HCT116 (cell line): Measurements from ENCODE around the gene TAF6L. TPM values are rescaled to one million over a fixed set of nuclear protein-coding genes. Genes with fewer than 3 reads are reported as not detected.

Experiments
- ATAC-seq: fragments of 200-7000 bp; cut with Tn5 transposase; 2 replicates; pipeline ENCODE4 v1.9.1; 2020; ENCODE audit warnings: mild to moderate bottlenecking, moderate library complexity
- BruUV-seq: library from RNA; stranded (reverse); fragments of 400-500 nt; replicated peaks from 2 replicates; lab custom pipeline; 2021; lab: Mats Ljungman, UMichigan
- CTCF ChIA-PET: fragments of 300-600 bp; sonication (Branson Sonifier 250); formaldehyde crosslinking; loops from one replicate; lab custom pipeline; 2021; ENCODE audit warnings: antibody characterized with exemption; lab: Charles Lee
- POLR2A ChIA-PET: fragments of 300-600, 350-600 bp; sonication (Branson Sonifier 250); formaldehyde crosslinking; loops from one replicate; lab custom pipeline; 2021; ENCODE audit warnings: antibody characterized with exemption; lab: Charles Lee
- RAD21 ChIA-PET, 2 experiments: fragments of 300-600 bp; sonication (Branson Sonifier 250); formaldehyde crosslinking; loops; one replicate each; lab custom pipeline; 2023; ENCODE audit warnings: low total read pairs in 2 of 2; ENCODE audit not compliant: uncharacterized antibody in 2 of 2, unreplicated experiment in 2 of 2, low non-redundant PET in 1 of 2; lab: Charles Lee
- DNase-seq: peaks from one replicate; pipeline ENCODE4 v3.0.0-alpha.2; 2010; ENCODE audit warnings: low read depth, low spot score
- H2AFZ ChIP-seq: fragments of 200-600 bp; shearing (Covaris generic), sonication (generic); 2 replicates; pipeline ENCODE4 v1.6.1; 2017; ENCODE audit warnings: low read depth, mixed run types, mixed read lengths, antibody characterized with exemption, low read length; ENCODE audit not compliant: poor library complexity, severe bottlenecking
- H3K27ac ChIP-seq: 2 replicates; pipeline ENCODE4 v1.5.1; 2012; ENCODE audit warnings: low read depth, low read length
- H3K27me3 ChIP-seq: fragments of 200-600 bp; sonication (generic); 2 replicates; pipeline ENCODE4 v1.6.1; 2016; ENCODE audit warnings: mixed run types, low read length, mixed read lengths; ENCODE audit not compliant: insufficient read depth
- H3K36me3 ChIP-seq, 2 experiments: fragments of 200-500 bp in 1 of 2; fragments of 200-600 bp in 1 of 2; sonication (Bioruptor generic) in 1 of 2; sonication (generic) in 1 of 2; 2 replicates each; pipeline versions ENCODE4 v1.5.1 to v1.6.1; 2014 to 2016; ENCODE audit warnings: low read length in 2 of 2, inconsistent platforms in 1 of 2, mixed read lengths in 1 of 2, mixed run types in 1 of 2; ENCODE audit not compliant: insufficient read depth in 2 of 2, control insufficient read depth in 1 of 2
- H3K4me1 ChIP-seq, 2 experiments: fragments of 200-600 bp in 1 of 2; sonication (generic) in 1 of 2; 2 replicates each; pipeline versions ENCODE4 v1.5.1 to v1.6.1; 2012 to 2017; ENCODE audit warnings: low read length in 2 of 2, inconsistent platforms in 1 of 2, mild to moderate bottlenecking in 1 of 2, mixed read lengths in 1 of 2, mixed run types in 1 of 2, moderate library complexity in 1 of 2; ENCODE audit not compliant: insufficient read depth in 2 of 2, control insufficient read depth in 1 of 2
- H3K4me2 ChIP-seq: fragments of 200-600 bp; sonication (generic); 2 replicates; pipeline ENCODE4 v1.6.1; 2017; ENCODE audit warnings: mixed run types, low read length, mixed read lengths
- H3K4me3 ChIP-seq, 2 experiments: fragments of 200-600 bp in 1 of 2; sonication (generic) in 1 of 2; replicated peaks in 1 of 2; 2 replicates each; pipeline ENCODE4 v1.5.1; 2011 to 2016; ENCODE audit warnings: low read length in 2 of 2, control low read depth in 1 of 2, low read depth in 1 of 2, mild to moderate bottlenecking in 1 of 2, mixed read lengths in 1 of 2, mixed run types in 1 of 2
- H3K79me2 ChIP-seq: fragments of 200-600 bp; sonication (generic); 2 replicates; pipeline ENCODE4 v1.6.1; 2017; ENCODE audit warnings: mild to moderate bottlenecking, mixed run types, low read length, moderate library complexity, mixed read lengths; ENCODE audit not compliant: insufficient read depth
- H3K9ac ChIP-seq: fragments of 200-600 bp; sonication (generic); 2 replicates; pipeline ENCODE4 v1.6.1; 2016; ENCODE audit warnings: low read length, mixed read lengths
- H3K9me2 ChIP-seq: fragments of 200-600 bp; sonication (generic), shearing (Covaris generic); 2 replicates; pipeline ENCODE4 v1.6.1; 2017; ENCODE audit warnings: mixed run types, mild to moderate bottlenecking, moderate library complexity; ENCODE audit not compliant: insufficient read depth
- H3K9me3 ChIP-seq, 2 experiments: fragments of 200-500 bp in 1 of 2; fragments of 200-600 bp in 1 of 2; sonication (Bioruptor generic) in 1 of 2; sonication (generic) in 1 of 2; 2 replicates each; pipeline ENCODE4 v1.6.1; 2014 to 2017; ENCODE audit warnings: low read length in 2 of 2, mixed read lengths in 2 of 2, inconsistent platforms in 1 of 2, low read depth in 1 of 2, mild to moderate bottlenecking in 1 of 2, mixed run types in 1 of 2, moderate library complexity in 1 of 2; ENCODE audit not compliant: control insufficient read depth in 1 of 2, insufficient read depth in 1 of 2
- H4K20me1 ChIP-seq: fragments of 200-600 bp; sonication (generic), shearing (Covaris generic); 2 replicates; pipeline ENCODE4 v1.6.1; 2017; ENCODE audit warnings: mixed run types, mild to moderate bottlenecking, moderate library complexity; ENCODE audit not compliant: insufficient read depth
- CBX3 ChIP-seq: IDR thresholded peaks from 2 replicates; pipeline ENCODE4 v1.6.1; 2012; ENCODE audit warnings: low read depth
- CEBPB ChIP-seq: IDR thresholded peaks from 2 replicates; pipeline ENCODE4 v1.6.1; 2012; ENCODE audit warnings: low read depth
- ELF1 ChIP-seq: IDR thresholded peaks from 2 replicates; pipeline ENCODE4 v1.6.1; 2012; ENCODE audit warnings: low read depth, borderline replicate concordance
- EZH2 ChIP-seq: fragments of 200-600 bp; sonication (generic); IDR thresholded peaks from 2 replicates; pipeline ENCODE4 v1.6.1; 2017; ENCODE audit warnings: antibody characterized with exemption, mixed run types
- EZH2phosphoT487 ChIP-seq: fragments of 200-600 bp; IDR thresholded peaks from 2 replicates; pipeline ENCODE4 v1.6.1; 2018; ENCODE audit warnings: antibody characterized with exemption, borderline replicate concordance
- FOSL1 ChIP-seq: IDR thresholded peaks from 2 replicates; pipeline ENCODE4 v1.6.1; 2012; ENCODE audit warnings: low read depth
- JUND ChIP-seq: IDR thresholded peaks from 2 replicates; pipeline ENCODE4 v1.6.1; 2012
- MAX ChIP-seq: IDR thresholded peaks from 2 replicates; pipeline ENCODE4 v1.6.1; 2012
- POLR2A ChIP-seq: IDR thresholded peaks from 2 replicates; pipeline ENCODE4 v1.7.0; 2011; ENCODE audit warnings: borderline replicate concordance; ENCODE audit not compliant: insufficient read depth, insufficient read length; ENCODE audit errors: extremely low read depth
- POLR2AphosphoS5 ChIP-seq: IDR thresholded peaks from 2 replicates; pipeline ENCODE4 v1.6.1; 2011; ENCODE audit warnings: mild to moderate bottlenecking, low read depth, low read length, moderate library complexity
- RAD21 ChIP-seq: IDR thresholded peaks from 2 replicates; pipeline ENCODE4 v1.6.1; 2012; ENCODE audit warnings: low read depth, mild to moderate bottlenecking
- REST ChIP-seq: IDR thresholded peaks from 2 replicates; pipeline ENCODE4 v1.6.1; 2012; ENCODE audit warnings: low read depth
- SIN3A ChIP-seq: IDR thresholded peaks from 2 replicates; pipeline ENCODE4 v1.6.1; 2012; ENCODE audit warnings: low read depth
- SP1 ChIP-seq: IDR thresholded peaks from 2 replicates; pipeline ENCODE4 v1.6.1; 2012; ENCODE audit warnings: low read depth
- SRF ChIP-seq: IDR thresholded peaks from 2 replicates; pipeline ENCODE4 v1.6.1; 2012; ENCODE audit warnings: low read depth
- TCF7L2 ChIP-seq: IDR thresholded peaks from 2 replicates; pipeline ENCODE4 v1.7.0; 2011; ENCODE audit warnings: borderline replicate concordance, inconsistent platforms; ENCODE audit not compliant: insufficient read depth, insufficient read length; ENCODE audit errors: extremely low read depth
- YY1 ChIP-seq: IDR thresholded peaks from 2 replicates; pipeline ENCODE4 v1.6.1; 2011; ENCODE audit warnings: low read length, low read depth, moderate library complexity, mild to moderate bottlenecking; ENCODE audit not compliant: insufficient replicate concordance; ENCODE audit errors: extremely low read depth
- ZFX ChIP-seq: fragments of 450-650 bp; IDR thresholded peaks from 2 replicates; pipeline ENCODE4 v1.6.1; 2017
- ZNF274 ChIP-seq: fragments of 200-500 bp; sonication (Bioruptor generic); IDR thresholded peaks from 2 replicates; pipeline ENCODE4 v1.6.1; 2014; ENCODE audit warnings: mild to moderate bottlenecking, low read depth, low read length, inconsistent platforms
- intact Hi-C: fragments of 100-400 bp; cut with micrococcal nuclease; formaldehyde crosslinking; loops from 2 replicates; pipeline ENCODE4 v1.10.0; 2022
- total RNA-seq: library from RNA; stranded (reverse); gene quantifications from one replicate; pipeline ENCODE4 v1.2.1, GENCODE V29; 2021; ENCODE audit not compliant: unreplicated experiment
- TF ChIP-seq, protein P1 (sequence below), 3 experiments: fragments of 200-600 bp in 1 of 3; sonication (generic) in 1 of 3; IDR thresholded peaks in 2 of 3; conservative IDR thresholded peaks in 1 of 3; 2 replicates each; pipeline ENCODE4 v1.5.1; 2012 to 2017; ENCODE audit warnings: low read depth in 2 of 3, low read length in 2 of 3, antibody characterized with exemption in 1 of 3, borderline replicate concordance in 1 of 3, control low read depth in 1 of 3, mild to moderate bottlenecking in 1 of 3, mixed read lengths in 1 of 3, mixed run types in 1 of 3, moderate library complexity in 1 of 3; ENCODE audit not compliant: insufficient read depth in 1 of 3
- TF ChIP-seq, protein P2 (sequence below): IDR thresholded peaks from 2 replicates; pipeline ENCODE4 v1.6.1; 2012

TAF6L gene
- total RNA-seq, 1 experiment from 2014 or later, result 24.2 TPM

DNA sequence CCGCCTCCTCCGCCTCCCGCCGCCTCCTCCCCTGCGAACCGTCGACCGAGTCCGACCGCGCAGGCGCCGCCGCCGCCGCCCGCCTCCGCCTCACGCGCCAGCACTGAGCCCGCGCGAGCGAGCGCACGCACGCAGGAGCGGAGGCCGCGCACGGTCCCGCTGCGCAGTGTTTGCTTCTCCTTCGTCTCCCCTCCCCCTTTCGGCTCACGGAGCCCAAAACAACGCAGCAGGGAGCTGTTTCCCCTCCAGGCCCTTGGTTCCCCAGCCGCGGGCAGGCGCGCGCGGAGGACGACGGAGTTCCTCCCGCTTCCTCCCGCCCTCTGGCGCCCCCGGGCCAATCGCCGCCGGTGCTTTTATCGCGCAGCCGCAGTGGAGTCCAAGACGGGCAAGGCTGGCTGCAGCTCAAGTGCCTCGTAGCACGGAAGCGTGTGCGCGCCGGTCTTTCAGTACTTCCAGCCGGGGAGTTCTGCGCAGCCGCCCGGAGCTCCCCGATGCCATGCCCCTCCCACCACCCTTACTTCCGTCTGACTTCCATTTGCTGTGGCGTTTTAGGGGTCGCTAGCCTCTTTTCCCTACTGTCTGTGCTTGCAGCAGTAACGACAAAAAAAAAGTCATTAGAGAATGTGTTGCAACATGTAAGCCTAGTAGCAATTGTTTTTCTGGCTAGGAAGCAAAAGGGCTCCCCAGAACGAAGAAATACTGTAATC lies 43.9 kb upstream of the TAF6L start, which contains the start of gene HNRNPUL2:
Gene HNRNPUL2 (minus strand): TSS at position 293 of the 707 bp plus-strand sequence. CDS start 301 bp downstream, outside the sequence.
- Histone ChIP-seq H3K79me2 (peaks cover 78% of the 10 kb centered on the region), H3K27me3 (no peaks in the 10 kb centered on the region), H3K36me3 (peaks cover 23 to 31% of the 10 kb centered on the region in 2 experiments), H4K20me1 (peaks cover 13% of the 10 kb centered on the region; the same call in 1 of the 2 replicates), H3K4me2 (peak within 1 kb of the TSS; percentile 100), H3K9ac (peak within 1 kb of the TSS; percentile 93), H3K9me3 (no peaks in the 10 kb centered on the region), H3K4me3 (peak within 1 kb of the TSS; percentile 98 to 100), H3K4me1 (peaks cover 14 to 25% of the 10 kb centered on the region in 2 experiments), H3K9me2 (no peaks in the 10 kb centered on the region), H3K27ac (peak within 1 kb of the TSS; percentile 96), H2AFZ (peak within 1 kb of the TSS; percentile 95)
- RAD21 ChIA-PET, result no interaction called here
- intact Hi-C loops, result loop anchor here (5.0 kb wide), 1 partner anchor 35 kb away; the partner anchor contains the start of gene POLR2G
- POLR2A ChIA-PET, result interaction anchor here (0.6 to 4.3 kb wide), 23 partner anchors 17 to 153 kb away, joined by 3 to 59 read pairs (median 4); partner anchors contain the start of genes C11orf98, CSKMT, EEF1G and LBHD1
- CTCF ChIA-PET, result interaction anchor here (0.7 to 2.5 kb wide), 12 partner anchors 21 to 332 kb away, joined by 3 to 10 read pairs (median 4); partner anchors contain the start of genes EML3, TAF6L, TMEM179B and TUT1
- ATAC-seq (peak; percentile 84), DNase-seq (peak; percentile 98)
- no TSS peak for BruUV-seq
- no peak for TF ChIP-seq YY1
- no peak for TF ChIP-seq EZH2phosphoT487
- peak; percentile 90 for TF ChIP-seq POLR2AphosphoS5
- TF ChIP-seq TCF7L2, result peak; percentile 74
- TF ChIP-seq ELF1, result peak; percentile 57; the same call in 1 of the 2 replicates
- TF ChIP-seq RAD21, result no peak
- TF ChIP-seq CBX3, result no peak
- no peak; the same call in 1 of the 2 replicates for TF ChIP-seq SP1
- no peak for TF ChIP-seq EZH2
- TF ChIP-seq SRF, result no peak
- TF ChIP-seq JUND, result no peak
- peak; percentile 90 for TF ChIP-seq MAX
- TF ChIP-seq SIN3A, result peak; percentile 82
- TF ChIP-seq, protein P1, sequence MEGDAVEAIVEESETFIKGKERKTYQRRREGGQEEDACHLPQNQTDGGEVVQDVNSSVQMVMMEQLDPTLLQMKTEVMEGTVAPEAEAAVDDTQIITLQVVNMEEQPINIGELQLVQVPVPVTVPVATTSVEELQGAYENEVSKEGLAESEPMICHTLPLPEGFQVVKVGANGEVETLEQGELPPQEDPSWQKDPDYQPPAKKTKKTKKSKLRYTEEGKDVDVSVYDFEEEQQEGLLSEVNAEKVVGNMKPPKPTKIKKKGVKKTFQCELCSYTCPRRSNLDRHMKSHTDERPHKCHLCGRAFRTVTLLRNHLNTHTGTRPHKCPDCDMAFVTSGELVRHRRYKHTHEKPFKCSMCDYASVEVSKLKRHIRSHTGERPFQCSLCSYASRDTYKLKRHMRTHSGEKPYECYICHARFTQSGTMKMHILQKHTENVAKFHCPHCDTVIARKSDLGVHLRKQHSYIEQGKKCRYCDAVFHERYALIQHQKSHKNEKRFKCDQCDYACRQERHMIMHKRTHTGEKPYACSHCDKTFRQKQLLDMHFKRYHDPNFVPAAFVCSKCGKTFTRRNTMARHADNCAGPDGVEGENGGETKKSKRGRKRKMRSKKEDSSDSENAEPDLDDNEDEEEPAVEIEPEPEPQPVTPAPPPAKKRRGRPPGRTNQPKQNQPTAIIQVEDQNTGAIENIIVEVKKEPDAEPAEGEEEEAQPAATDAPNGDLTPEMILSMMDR (IDR thresholded peaks at IDR 0.05 in 2 of 3, conservative IDR thresholded peaks at IDR 0.05 in 1 of 3; ENCODE audit: borderline replicate concordance in 1 of 3, insufficient read depth in 1 of 3, low read depth in 2 of 3, low read length in 2 of 3), result no peak
- no peak for TF ChIP-seq FOSL1
- TF ChIP-seq ZFX, result peak; percentile 82
- TF ChIP-seq ZNF274, result no peak
- TF ChIP-seq CEBPB, result no peak
- TF ChIP-seq REST, result no peak
- TF ChIP-seq, protein P2, sequence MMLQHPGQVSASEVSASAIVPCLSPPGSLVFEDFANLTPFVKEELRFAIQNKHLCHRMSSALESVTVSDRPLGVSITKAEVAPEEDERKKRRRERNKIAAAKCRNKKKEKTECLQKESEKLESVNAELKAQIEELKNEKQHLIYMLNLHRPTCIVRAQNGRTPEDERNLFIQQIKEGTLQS, result no peak
- TF ChIP-seq POLR2A, result peak; percentile 79
